HG03565 (cell line): ENCODE measurements around the gene SPTSSB.

Source experiments
- ATAC-seq: cut with Tn5 transposase; IDR thresholded peaks from one replicate; pipeline ENCODE4 v1.9.1; 2021; ENCODE audit warnings: mild to moderate bottlenecking, moderate library complexity; ENCODE audit not compliant: unreplicated experiment

SPTSSB gene

GRCh38 chr3:161393310-161393709 is 22.0 kb upstream of the SPTSSB start:
- no peak for ATAC-seq

- ATAC-seq: no peak
These were observed 21.5 kb upstream of the SPTSSB start for GRCh38 chr3:161392853-161393252.

GRCh38 chr3:161390200-161390599 is 18.9 kb upstream of the SPTSSB start:
- no peak for ATAC-seq

GRCh38 chr3:161389445-161390035 is 18.2 kb upstream of the SPTSSB start:
- ATAC-seq: no peak

GRCh38 chr3:161388855-161389254 is 17.5 kb upstream of the SPTSSB start:
- ATAC-seq: no peak

GRCh38 chr3:161386991-161387770 is 15.9 kb upstream of the SPTSSB start:
- ATAC-seq: no peak

GRCh38 chr3:161372321-161373260 is 1.3 kb upstream of the SPTSSB start:
- peak; percentile 27 for ATAC-seq

- no peak for ATAC-seq
These were observed 1.8 kb downstream of the SPTSSB start for GRCh38 chr3:161369531-161369930.

- no peak for ATAC-seq
These were observed 5.2 kb downstream of the SPTSSB start for GRCh38 chr3:161366094-161366493.

- no peak for ATAC-seq
These were observed 12.8 kb downstream of the SPTSSB start for GRCh38 chr3:161358488-161358887.

- ATAC-seq: no peak
These were observed 15.0 kb downstream of the SPTSSB start for GRCh38 chr3:161356287-161356686.

GRCh38 chr3:161355508-161355907 is 15.8 kb downstream of the SPTSSB start:
- no peak for ATAC-seq

GRCh38 chr3:161354554-161354953 is 16.8 kb downstream of the SPTSSB start:
- ATAC-seq: no peak

- ATAC-seq: no peak
These were observed 20.0 kb downstream of the SPTSSB start for GRCh38 chr3:161351330-161351729.

GRCh38 chr3:161350916-161351315 is 20.4 kb downstream of the SPTSSB start:
- no peak for ATAC-seq

- peak; percentile 87 for ATAC-seq
These were observed 21.6 kb downstream of the SPTSSB start for GRCh38 chr3:161349529-161350312.

GRCh38 chr3:161348796-161349400 is 22.4 kb downstream of the SPTSSB start:
- peak; percentile 33 for ATAC-seq

- no peak for ATAC-seq
These were observed 23.6 kb downstream of the SPTSSB start for GRCh38 chr3:161347726-161348125.

- no peak for ATAC-seq
These were observed 26.3 kb downstream of the SPTSSB start for GRCh38 chr3:161345023-161345422.

- ATAC-seq: no peak
These were observed 27.3 kb downstream of the SPTSSB start for GRCh38 chr3:161343986-161344385.
